ENCODE measurements around the gene GALNT9. TPM values are rescaled to one million over a fixed set of nuclear protein-coding genes. Genes with fewer than 3 reads are reported as not detected.

The GALNT9 gene
- polyA plus RNA-seq, 4 donors: 8.7 to 11.7 (median 10.2) TPM

- DNase-seq (ENCODE audit: low read depth in 4 of 4, low spot score in 2 of 4): no peak
Observed at GRCh38 chr12:132179431-132180362, 149.7 kb downstream of the GALNT9 start.

- DNase-seq (ENCODE audit: low read depth in 4 of 4, low spot score in 2 of 4): no peak
Observed at GRCh38 chr12:132178801-132179401, 150.5 kb downstream of the GALNT9 start.

DNA sequence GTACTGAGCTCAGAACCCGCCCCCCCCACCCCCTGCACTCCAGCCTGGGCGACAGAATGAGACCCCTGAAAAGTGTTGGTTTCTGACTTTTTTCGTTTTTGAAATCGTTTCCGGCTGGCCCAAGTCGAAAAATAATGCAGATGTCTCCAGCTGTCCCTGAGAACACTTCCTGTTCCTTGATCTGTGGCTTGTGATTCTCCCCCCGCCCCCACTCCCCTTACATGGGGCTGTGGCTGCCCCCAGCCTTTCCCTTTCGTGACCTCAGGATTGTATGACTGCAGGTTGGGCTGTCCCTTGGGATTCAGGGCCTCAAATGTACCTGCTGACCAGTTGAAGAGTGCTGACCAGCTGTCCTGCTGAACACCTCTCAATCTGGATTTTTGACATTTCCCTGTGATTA, 151.1 kb downstream of the GALNT9 start:
- no peak for DNase-seq (ENCODE audit: low read depth in 4 of 4, low spot score in 2 of 4)

DNA sequence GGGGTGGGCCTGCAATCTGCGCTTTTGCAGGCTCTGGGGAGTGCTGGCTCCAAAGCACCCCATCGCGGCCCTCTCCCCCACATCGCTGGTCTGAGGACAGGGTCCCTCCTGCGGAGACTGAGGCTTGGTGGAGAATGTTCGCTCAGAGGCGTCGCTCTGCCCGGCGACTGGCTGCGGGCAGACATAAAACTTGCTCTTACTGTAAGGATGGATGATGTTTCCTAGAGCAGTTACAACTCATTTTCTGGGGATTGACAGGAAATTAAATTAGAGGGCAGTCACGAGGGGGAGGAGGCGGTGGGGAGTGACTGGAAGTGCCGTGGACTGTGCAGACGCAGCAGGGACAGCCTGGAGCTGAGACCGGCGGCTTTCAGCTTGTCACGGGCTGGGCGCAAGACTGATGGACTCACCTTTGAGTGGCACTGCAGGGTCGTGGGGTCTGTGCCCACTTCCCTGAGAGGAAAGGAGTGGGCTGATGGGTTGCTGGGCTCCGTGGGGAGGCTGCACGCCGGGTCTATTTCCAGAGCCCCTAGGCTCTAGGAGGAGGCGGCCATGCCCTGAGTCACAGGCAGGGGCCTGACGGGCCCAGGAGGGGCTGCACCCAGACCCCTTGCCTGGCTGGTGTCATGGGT, 152.4 kb downstream of the GALNT9 start:
- DNase-seq (ENCODE audit: low read depth in 4 of 4, low spot score in 2 of 4): no peak

- no peak for DNase-seq (ENCODE audit: low read depth in 4 of 4, low spot score in 2 of 4)
Observed at GRCh38 chr12:132176385-132176919, 152.9 kb downstream of the GALNT9 start.

- no peak for DNase-seq (ENCODE audit: low read depth in 4 of 4, low spot score in 2 of 4)
Observed at GRCh38 chr12:132175496-132176384, 153.6 kb downstream of the GALNT9 start.

DNA sequence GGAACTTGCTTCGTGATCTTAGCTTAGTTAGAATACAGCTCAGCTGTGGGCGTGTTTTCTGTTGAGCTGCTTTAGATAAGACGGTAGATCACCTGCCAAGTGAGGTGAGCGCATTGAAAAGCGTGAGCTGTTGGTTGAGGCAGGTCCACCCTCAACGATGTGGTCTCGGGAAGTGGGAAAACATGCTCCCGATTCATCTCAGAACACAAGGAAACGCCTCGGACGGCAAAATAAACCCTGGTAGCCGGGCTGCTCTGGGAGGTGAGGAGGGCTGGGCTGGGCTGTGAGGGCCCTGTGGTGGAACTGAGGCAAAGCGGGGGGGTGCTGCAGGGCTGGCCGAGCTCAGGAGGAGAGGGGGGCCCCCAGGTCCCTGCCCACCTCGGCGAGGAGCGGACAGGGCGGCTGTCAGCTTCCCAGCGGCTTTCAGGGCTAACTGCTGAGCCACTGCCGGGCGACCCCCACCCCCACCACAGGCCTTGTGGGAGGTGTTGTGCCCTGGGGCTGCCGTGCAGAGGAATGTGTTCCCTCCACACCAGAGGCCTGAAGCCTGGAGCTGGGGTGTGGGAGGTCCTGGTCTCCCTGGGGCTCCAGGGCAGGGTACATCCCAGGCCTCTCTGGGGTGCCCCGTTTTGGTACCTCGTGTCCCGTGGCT, 154.4 kb downstream of the GALNT9 start:
- no peak for DNase-seq (ENCODE audit: low read depth in 4 of 4, low spot score in 2 of 4)

- no peak for DNase-seq (ENCODE audit: low read depth in 4 of 4, low spot score in 2 of 4)
Observed at GRCh38 chr12:132174015-132174838, 155.2 kb downstream of the GALNT9 start.

- DNase-seq (ENCODE audit: low read depth in 4 of 4, low spot score in 2 of 4): no peak
Observed at GRCh38 chr12:132173135-132174014, 156.0 kb downstream of the GALNT9 start.

DNA sequence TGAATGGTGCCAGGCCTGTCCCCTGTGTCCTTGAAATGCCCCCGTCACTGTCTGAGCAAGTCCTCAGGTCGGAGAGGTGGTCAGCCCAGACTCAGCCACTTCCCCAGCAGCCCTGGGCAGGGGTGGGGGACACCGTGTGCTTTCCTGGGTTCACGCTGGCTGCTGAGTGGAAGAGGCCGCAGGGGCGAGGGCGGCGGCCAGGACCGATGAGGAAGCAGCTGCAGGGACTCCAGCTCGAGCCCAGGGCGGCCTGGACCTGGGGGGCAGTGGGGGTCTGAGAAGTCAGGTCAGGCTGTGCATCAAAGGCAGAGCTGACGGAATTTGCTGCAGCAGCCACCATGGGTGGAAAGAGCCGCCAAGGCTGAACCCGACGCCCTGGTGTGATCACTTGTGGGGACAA, 156.8 kb downstream of the GALNT9 start:
- no peak for DNase-seq (ENCODE audit: low read depth in 4 of 4, low spot score in 2 of 4)

- no peak for DNase-seq (ENCODE audit: low read depth in 4 of 4, low spot score in 2 of 4)
Observed at GRCh38 chr12:132171968-132172521, 157.3 kb downstream of the GALNT9 start.

DNA sequence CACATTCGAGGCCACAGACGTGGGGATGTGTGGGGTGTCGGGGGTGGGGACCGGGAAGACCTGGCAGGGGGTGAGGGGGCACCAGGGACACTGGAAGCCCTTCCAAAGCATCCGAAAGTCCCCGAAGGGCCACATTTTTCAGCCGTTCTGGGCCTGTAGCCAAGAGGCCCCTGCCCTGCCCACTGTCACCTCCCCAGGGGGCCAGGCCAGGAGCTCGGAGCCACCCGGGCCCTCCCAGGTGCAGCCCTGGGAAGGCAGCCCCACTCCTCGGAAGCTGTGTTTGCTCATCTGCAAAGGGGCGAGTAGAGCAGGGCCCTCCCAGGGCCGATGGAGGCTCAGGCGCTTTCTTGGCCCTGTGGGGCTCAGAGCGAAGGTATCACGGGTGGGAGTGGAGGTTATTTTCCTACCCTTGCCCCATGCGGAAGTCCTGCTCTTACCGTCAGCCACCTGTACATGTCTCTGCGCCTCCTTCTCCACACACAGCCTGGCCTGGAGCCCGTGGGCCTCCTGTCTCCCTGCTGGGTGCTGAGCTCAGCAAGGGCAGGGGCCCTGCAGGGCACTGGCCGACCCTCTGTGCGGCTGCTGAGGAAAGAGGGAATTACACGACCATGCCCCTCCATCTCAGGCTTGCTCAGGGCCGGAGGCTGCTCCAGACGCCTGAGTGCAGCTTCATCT, 158.0 kb downstream of the GALNT9 start:
- DNase-seq (ENCODE audit: low read depth in 4 of 4, low spot score in 2 of 4): no peak

DNA sequence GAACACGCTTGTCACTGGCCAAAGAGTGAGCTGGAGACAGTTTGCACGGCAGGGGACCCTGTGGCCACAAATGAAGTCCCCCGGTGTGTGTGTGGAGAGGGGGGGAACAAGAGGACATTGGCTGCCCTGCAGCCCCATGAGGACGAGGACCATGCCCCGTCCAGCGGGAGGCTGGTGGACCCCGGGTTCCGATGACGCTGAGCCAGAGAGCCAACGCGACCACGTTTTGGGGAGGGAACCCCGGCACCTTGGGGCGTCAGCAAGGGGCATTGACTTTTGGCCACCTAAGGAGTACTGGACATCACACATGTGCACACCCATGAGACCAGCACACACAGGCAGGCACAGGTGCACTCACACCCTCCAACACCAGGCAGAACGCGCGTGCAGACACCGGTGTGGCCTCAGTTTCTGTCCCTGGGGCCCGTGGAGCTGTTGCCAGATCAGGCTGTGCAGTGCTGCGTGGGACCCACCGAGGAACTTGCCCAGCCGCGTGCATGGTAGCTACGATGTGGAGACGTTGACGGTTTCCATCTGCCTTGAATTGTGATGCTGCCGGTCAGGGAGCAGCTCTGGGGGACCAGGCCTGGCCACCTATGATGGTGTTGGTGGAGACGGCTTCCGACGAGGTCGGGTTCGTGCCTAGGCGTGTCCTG, 158.6 kb downstream of the GALNT9 start:
- no peak for DNase-seq (ENCODE audit: low read depth in 4 of 4, low spot score in 2 of 4)

DNA sequence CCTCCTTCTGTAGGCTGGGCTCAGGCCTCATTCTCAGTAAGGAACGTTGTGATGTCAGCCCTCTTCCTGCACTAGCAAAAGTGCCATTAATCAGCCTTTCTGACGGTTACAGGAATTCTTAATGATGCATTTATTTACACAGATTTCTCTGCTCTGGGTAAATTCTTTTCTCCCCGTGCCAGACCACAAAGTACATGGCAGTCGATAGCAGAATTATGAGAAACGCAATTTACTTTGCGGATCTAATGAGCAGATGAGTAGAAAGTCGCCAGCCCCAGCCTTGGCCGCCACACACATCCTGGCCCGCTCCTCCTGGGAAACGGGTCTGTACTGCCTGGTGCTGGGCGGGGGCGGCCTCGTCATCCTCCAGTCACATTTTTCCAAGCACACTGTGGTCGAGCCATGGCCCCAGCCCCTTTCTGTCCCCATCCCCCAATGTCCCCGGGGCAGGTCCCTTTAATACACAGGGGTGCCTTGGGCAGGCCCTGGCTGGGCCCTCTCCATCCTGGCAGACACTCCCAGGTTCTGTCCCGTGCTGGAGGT, 159.2 kb downstream of the GALNT9 start:
- DNase-seq (ENCODE audit: low read depth in 4 of 4, low spot score in 2 of 4): no peak

GRCh38 chr12:132169376-132169775, 160.0 kb downstream of the GALNT9 start:
- DNase-seq (ENCODE audit: low read depth in 4 of 4, low spot score in 2 of 4): no peak

GRCh38 chr12:132168311-132169031, 160.9 kb downstream of the GALNT9 start:
- no peak for DNase-seq (ENCODE audit: low read depth in 4 of 4, low spot score in 2 of 4)
